ENCODE measurements around the gene ZGLP1.
"Not testable (repeated sequence)": the region's sequence is repeated elsewhere in the genome, so short reads cannot be mapped to it uniquely, and the experiment has no call there.

ZGLP1 gene

DNA sequence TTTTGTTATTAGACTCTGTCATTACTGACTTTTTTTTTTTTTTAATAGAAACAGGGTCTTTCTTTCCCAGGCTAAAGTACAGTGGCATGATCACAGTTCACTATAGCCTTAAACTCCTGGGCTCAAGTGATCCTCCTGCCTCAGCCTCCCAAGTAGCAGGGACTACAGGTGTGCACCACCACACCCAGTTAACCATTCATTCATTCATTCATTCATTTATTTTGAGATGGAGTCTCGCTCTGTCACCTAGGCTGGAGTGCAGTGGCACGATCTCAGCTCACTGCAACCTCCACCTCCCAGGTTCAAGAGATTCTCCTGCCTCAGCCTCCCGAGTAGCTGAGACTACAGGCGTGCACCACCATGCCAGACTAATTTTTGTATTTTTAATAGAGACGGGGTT is 27.6 kb downstream of the ZGLP1 start:
- not testable (repeated sequence) for H3K4me3 ChIP-seq (ENCODE audit: low read length); H3K4me2 ChIP-seq (ENCODE audit: low read length); H3K9me3 ChIP-seq (replicated peaks; ENCODE audit: low read length); H3K27me3 ChIP-seq (ENCODE audit: control insufficient read depth, insufficient read depth, low read length); H3K36me3 ChIP-seq (ENCODE audit: insufficient read depth, low read length); H3K9ac ChIP-seq (ENCODE audit: low read depth, low read length); H3K4me1 ChIP-seq (ENCODE audit: control insufficient read depth, insufficient read depth, low read length)

DNA sequence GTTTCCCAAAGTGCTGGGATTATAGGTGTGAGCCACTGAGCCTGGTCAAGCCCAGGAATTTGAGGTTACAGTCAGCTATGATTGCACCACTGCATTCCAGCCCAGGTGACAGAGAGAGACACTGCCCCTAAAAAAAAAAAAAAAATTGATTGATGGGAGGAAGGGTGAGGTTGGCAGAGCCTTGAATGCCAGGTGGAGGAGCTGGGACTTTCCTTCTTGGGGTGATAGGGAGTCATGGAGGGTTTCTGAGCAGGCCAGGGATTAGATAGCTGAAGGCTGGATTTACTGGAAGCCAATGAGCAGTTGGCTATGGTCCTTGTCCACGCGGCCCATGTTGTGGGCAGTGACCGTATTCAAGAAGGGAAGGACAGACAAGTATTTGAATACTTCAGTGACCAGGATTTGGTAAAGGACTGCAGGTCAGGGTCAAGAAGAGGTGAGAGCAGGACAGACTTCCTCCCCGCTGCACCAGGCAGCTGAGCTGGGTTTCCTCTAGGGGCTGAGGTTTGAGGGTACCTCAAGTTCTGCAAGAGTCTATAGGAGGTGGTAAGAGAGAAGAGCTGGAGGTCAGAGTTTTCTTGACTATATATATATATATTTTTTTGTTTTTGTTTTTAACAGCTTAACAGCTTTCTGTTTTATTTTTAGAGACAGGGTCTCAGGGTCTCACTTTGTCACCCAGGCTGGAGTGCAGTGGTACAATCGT is 29.7 kb downstream of the ZGLP1 start:
- Histone ChIP-seq H3K4me3 (ENCODE audit: low read length) (no peak overlapping the region), H3K27me3 (ENCODE audit: control insufficient read depth, insufficient read depth, low read length) (no peaks in the 10 kb centered on the region), H3K36me3 (ENCODE audit: insufficient read depth, low read length) (no peaks in the 10 kb centered on the region), H3K4me2 (ENCODE audit: low read length) (no peak overlapping the region), H3K9ac (ENCODE audit: low read depth, low read length) (no peak overlapping the region), H3K9me3 (replicated peaks; ENCODE audit: low read length) (no peaks in the 10 kb centered on the region), H3K4me1 (ENCODE audit: control insufficient read depth, insufficient read depth, low read length) (peaks cover 5% of the 10 kb centered on the region)

DNA sequence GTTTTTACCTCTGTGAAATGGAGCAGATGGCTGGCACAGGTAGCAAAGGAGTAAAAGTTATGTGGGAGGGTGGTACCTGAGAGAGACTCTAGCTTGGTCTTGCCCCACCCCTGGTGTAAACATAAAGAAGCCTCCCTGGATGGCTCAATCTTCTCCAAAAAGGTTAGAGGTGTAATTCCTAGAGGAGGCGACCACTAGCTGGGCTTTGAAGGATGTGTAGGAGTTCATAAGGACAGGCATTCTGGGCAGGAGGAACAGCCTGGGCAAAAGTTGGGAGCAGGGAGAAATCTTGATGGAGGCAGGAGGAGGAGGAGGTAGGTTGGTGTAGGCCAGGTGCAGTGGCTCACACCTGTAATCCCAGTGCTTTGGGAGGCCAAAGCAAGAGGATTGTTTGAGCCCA is 30.7 kb downstream of the ZGLP1 start:
- Histone ChIP-seq H3K36me3 (ENCODE audit: insufficient read depth, low read length) (no peaks in the 10 kb centered on the region), H3K9me3 (replicated peaks; ENCODE audit: low read length) (no peaks in the 10 kb centered on the region), H3K9ac (ENCODE audit: low read depth, low read length) (no peak overlapping the region), H3K4me2 (ENCODE audit: low read length) (no peak overlapping the region), H3K27me3 (ENCODE audit: control insufficient read depth, insufficient read depth, low read length) (no peaks in the 10 kb centered on the region), H3K4me1 (ENCODE audit: control insufficient read depth, insufficient read depth, low read length) (peaks cover 5% of the 10 kb centered on the region), H3K4me3 (ENCODE audit: low read length) (no peak overlapping the region)

DNA sequence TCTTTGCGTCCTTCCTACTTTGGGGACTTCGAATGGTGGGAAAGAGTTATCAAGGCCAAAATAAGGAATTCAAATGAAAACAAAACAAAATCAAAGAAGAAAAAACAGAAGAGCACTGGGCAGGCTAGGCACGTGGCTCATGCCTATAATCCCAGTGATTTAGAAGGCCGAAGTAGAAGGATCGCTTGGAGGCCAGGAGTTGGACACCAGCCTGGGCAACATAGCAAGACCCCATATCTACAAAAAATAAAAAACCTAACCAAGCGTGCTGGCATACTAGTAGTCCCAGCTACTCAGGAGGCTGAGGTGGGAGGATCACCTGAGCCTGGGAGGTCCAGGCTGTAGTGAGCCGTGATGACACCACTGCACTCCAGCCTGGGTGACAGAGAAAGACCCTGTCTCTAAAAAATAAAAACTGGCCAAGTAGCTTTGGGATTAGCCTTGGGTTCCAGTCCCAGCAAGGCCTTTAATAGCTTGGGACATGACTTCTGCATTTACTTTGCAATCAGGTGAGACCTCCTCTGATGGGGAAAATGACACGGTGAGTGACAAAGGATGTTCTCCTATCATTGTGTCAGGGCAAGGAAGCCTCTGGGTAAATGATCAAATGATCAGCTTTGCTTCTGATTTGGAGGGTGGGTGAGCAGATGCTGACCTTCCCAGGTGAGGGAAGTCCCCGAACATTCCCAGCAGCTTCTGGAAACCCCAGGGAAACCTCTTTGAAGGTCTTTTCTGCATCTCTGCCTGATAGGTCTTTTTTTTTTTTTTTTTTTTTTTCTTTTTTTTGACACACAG is 31.6 kb downstream of the ZGLP1 start:
- Histone ChIP-seq H3K4me1 (ENCODE audit: control insufficient read depth, insufficient read depth, low read length) (peaks cover 5% of the 10 kb centered on the region), H3K36me3 (ENCODE audit: insufficient read depth, low read length) (no peaks in the 10 kb centered on the region), H3K9ac (ENCODE audit: low read depth, low read length) (no peak overlapping the region), H3K4me3 (ENCODE audit: low read length) (no peak overlapping the region), H3K9me3 (replicated peaks; ENCODE audit: low read length) (no peaks in the 10 kb centered on the region), H3K27me3 (ENCODE audit: control insufficient read depth, insufficient read depth, low read length) (no peaks in the 10 kb centered on the region), H3K4me2 (ENCODE audit: low read length) (no peak overlapping the region)

DNA sequence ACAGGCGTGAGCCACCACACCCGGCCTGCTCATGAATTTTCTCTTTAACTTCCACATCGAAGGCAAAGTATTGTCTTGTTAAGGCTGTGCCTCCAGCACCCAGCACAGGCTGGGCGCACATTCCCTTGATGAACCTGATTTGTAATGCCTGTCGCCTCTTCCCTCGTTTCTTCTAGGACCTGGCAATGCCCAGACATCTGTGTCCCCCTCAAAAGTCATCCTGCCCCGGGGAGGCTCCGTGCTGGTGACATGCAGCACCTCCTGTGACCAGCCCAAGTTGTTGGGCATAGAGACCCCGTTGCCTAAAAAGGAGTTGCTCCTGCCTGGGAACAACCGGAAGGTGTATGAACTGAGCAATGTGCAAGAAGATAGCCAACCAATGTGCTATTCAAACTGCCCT is 35.0 kb downstream of the ZGLP1 start:
- Histone ChIP-seq H3K9me3 (replicated peaks; ENCODE audit: low read length) (no peaks in the 10 kb centered on the region), H3K36me3 (ENCODE audit: insufficient read depth, low read length) (no peaks in the 10 kb centered on the region), H3K4me2 (ENCODE audit: low read length) (no peak overlapping the region), H3K4me1 (ENCODE audit: control insufficient read depth, insufficient read depth, low read length) (peaks cover 18% of the 10 kb centered on the region), H3K4me3 (ENCODE audit: low read length) (no peak overlapping the region), H3K9ac (ENCODE audit: low read depth, low read length) (no peak overlapping the region), H3K27me3 (ENCODE audit: control insufficient read depth, insufficient read depth, low read length) (peaks cover 25% of the 10 kb centered on the region)

DNA sequence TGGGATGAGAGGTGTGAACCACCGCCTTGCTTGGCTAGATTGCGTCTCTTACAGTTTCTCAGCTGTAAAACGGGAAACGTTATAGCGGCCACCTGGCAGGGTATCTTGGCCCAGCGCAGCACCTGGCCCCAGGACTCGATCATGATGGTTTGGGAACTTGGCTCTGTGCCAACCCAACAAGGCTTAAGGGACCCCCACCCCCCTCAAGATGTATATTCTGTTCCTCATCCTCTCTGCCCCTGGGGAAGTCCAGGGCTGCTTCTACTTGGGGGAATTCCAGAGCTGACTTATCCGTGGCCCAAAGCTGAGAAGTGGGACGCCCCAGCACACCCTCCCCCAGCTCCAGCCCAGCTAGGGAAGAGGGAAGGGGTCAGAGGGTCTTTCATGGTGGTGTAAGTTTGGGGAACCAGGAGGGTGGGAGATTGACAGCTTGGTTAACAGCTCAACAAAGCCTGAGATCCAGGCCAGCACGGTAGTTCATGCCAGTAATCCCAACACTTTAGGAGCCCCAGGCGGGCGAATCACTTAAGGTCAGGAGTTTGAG is 38.0 kb downstream of the ZGLP1 start:
- H3K4me3 ChIP-seq (ENCODE audit: low read length) = peak overlapping the region; percentile 66
- no peak overlapping the region for H3K9ac ChIP-seq (ENCODE audit: low read depth, low read length)
- H3K27me3 ChIP-seq (ENCODE audit: control insufficient read depth, insufficient read depth, low read length) = peaks cover 25% of the 10 kb centered on the region
- peaks cover 14% of the 10 kb centered on the region for H3K4me1 ChIP-seq (ENCODE audit: control insufficient read depth, insufficient read depth, low read length)
- no peaks in the 10 kb centered on the region for H3K36me3 ChIP-seq (ENCODE audit: insufficient read depth, low read length)
- no peaks in the 10 kb centered on the region for H3K9me3 ChIP-seq (replicated peaks; ENCODE audit: low read length)
- H3K4me2 ChIP-seq (ENCODE audit: low read length) = no peak overlapping the region

DNA sequence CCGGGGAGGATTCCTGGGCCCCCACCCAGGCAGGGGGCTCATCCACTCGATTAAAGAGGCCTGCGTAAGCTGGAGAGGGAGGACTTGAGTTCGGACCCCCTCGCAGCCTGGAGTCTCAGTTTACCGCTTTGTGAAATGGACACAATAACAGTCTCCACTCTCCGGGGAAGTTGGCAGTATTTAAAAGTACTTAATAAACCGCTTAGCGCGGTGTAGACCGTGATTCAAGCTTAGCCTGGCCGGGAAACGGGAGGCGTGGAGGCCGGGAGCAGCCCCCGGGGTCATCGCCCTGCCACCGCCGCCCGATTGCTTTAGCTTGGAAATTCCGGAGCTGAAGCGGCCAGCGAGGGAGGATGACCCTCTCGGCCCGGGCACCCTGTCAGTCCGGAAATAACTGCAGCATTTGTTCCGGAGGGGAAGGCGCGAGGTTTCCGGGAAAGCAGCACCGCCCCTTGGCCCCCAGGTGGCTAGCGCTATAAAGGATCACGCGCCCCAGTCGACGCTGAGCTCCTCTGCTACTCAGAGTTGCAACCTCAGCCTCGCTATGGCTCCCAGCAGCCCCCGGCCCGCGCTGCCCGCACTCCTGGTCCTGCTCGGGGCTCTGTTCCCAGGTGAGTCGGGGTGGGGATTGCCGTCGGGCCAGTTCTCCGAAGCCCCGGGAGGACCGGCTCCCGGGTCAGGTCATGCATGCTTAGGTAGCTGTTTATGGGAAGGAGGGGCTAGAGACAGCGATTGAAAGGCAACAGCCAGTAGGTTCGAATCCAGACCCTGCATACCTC is 38.8 kb downstream of the ZGLP1 start, which contains the start of gene ICAM1:
ICAM1 (plus strand) TSS at position 505 of the 779 bp plus-strand sequence; CDS start at position 545, 40 bp downstream.
- no peaks in the 10 kb centered on the region for H3K9me3 ChIP-seq (replicated peaks; ENCODE audit: low read length)
- H3K36me3 ChIP-seq (ENCODE audit: insufficient read depth, low read length) = no peaks in the 10 kb centered on the region
- peak within 1 kb of the TSS; percentile 66 for H3K4me3 ChIP-seq (ENCODE audit: low read length)
- H3K9ac ChIP-seq (ENCODE audit: low read depth, low read length) = peak within 1 kb of the TSS; percentile 35
- H3K4me2 ChIP-seq (ENCODE audit: low read length) = peak within 1 kb of the TSS; percentile 76
- H3K4me1 ChIP-seq (ENCODE audit: control insufficient read depth, insufficient read depth, low read length) = peaks cover 14% of the 10 kb centered on the region
- peaks cover 25% of the 10 kb centered on the region for H3K27me3 ChIP-seq (ENCODE audit: control insufficient read depth, insufficient read depth, low read length)

DNA sequence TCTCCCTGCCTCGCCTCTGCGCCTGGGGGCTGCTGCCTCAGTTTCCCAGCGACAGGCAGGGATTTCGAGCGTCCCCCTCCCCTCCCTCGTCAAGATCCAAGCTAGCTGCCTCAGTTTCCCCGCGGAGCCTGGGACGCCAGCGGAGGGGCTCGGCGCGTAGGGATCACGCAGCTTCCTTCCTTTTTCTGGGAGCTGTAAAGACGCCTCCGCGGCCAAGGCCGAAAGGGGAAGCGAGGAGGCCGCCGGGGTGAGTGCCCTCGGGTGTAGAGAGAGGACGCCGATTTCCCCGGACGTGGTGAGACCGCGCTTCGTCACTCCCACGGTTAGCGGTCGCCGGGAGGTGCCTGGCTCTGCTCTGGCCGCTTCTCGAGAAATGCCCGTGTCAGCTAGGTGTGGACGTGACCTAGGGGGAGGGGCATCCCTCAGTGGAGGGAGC is 39.4 kb downstream of the ZGLP1 start:
- H3K9me3 ChIP-seq (replicated peaks; ENCODE audit: low read length) = no peaks in the 10 kb centered on the region
- peak overlapping the region; percentile 35 for H3K9ac ChIP-seq (ENCODE audit: low read depth, low read length)
- peaks cover 14% of the 10 kb centered on the region for H3K4me1 ChIP-seq (ENCODE audit: control insufficient read depth, insufficient read depth, low read length)
- H3K4me3 ChIP-seq (ENCODE audit: low read length) = peak overlapping the region; percentile 66
- peaks cover 25% of the 10 kb centered on the region for H3K27me3 ChIP-seq (ENCODE audit: control insufficient read depth, insufficient read depth, low read length)
- no peaks in the 10 kb centered on the region for H3K36me3 ChIP-seq (ENCODE audit: insufficient read depth, low read length)
- H3K4me2 ChIP-seq (ENCODE audit: low read length) = peak overlapping the region; percentile 76

DNA sequence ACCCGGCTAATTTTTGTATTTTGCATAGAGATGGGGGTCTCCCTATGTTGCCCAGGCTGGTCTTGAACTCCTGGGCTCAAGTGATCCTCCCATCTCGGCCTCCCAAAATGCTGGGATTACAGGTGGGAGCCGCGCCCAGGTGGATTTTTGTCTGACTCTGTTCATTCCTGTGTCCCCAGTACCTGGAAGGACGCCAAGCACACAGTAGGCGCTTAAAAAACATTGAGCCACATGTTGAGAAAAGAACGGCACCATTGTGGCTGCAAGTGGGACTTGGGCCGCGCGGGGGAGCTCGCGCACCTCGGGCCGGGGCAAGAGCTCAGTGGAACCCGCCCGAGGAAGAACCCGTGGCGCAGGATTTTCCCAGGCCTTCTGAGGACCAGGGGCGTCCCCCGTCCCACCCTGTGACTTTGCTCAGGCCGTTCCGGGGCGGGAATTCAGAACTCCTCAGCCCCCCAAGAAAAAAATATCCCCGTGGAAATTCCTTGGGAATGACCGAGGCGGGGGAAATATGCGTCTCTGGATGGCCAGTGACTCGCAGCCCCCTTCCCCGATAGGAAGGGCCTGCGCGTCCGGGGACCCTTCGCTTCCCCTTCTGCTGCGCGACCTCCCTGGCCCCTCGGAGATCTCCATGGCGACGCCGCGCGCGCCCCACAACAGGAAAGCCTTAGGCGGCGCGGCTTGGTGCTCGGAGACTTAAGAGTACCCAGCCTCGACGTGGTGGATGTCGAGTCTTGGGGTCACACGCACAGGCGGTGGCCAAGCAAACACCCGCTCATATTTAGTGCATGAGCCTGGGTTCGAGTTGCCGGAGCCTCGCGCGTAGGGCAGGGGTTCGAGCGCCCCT is 40.1 kb downstream of the ZGLP1 start:
- Histone ChIP-seq H3K9me3 (replicated peaks; ENCODE audit: low read length) (no peaks in the 10 kb centered on the region), H3K36me3 (ENCODE audit: insufficient read depth, low read length) (no peaks in the 10 kb centered on the region), H3K27me3 (ENCODE audit: control insufficient read depth, insufficient read depth, low read length) (peaks cover 25% of the 10 kb centered on the region)

DNA sequence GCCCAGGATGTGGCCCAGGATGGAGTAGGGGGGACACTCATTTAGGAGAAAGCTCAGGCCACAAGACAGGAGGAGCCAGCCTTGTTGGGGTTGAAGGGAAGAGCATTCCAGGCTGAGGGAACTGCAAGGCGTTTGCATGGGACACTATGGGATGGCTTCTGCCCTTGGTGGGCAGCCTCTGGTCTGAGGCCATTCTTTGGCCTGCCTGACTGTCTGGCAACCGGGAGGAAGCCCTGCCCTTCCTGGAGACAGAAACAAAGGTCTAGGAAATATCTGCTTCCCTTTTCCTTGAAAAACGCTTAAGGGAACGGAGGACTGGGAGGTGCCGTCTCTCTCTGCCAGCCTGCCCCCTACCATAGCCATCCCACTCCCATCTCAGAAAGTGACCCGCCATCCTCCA is 41.5 kb downstream of the ZGLP1 start:
- Histone ChIP-seq H3K4me2 (ENCODE audit: low read length) (no peak overlapping the region), H3K9me3 (replicated peaks; ENCODE audit: low read length) (no peaks in the 10 kb centered on the region), H3K36me3 (ENCODE audit: insufficient read depth, low read length) (no peaks in the 10 kb centered on the region), H3K27me3 (ENCODE audit: control insufficient read depth, insufficient read depth, low read length) (peaks cover 25% of the 10 kb centered on the region), H3K9ac (ENCODE audit: low read depth, low read length) (no peak overlapping the region), H3K4me1 (ENCODE audit: control insufficient read depth, insufficient read depth, low read length) (peaks cover 14% of the 10 kb centered on the region), H3K4me3 (ENCODE audit: low read length) (no peak overlapping the region)

More for the DNA sequence above, 40.1 kb downstream of the ZGLP1 start:
- Histone ChIP-seq H3K4me3 (ENCODE audit: low read length) (peak overlapping the region; percentile 66), H3K9ac (ENCODE audit: low read depth, low read length) (peak overlapping the region; percentile 35), H3K4me2 (ENCODE audit: low read length) (peak overlapping the region; percentile 76), H3K4me1 (ENCODE audit: control insufficient read depth, insufficient read depth, low read length) (peaks cover 14% of the 10 kb centered on the region)

All from skeletal muscle satellite cell (primary cell).